Activated CD8-positive, alpha-beta memory T cell treated with anti-CD3 and anti-CD28 coated beads for 1 hour (primary cell): ENCODE data around the gene HSPA1L.
A peak's percentile ranks its signal among the peaks of the same experiment; 100 is the strongest.
"Not testable (repeated sequence)": the region's sequence is repeated elsewhere in the genome, so short reads cannot be mapped to it uniquely, and the experiment has no call there.

Experiments
- DNase-seq, 2 donors: peaks; one replicate each; pipeline ENCODE4 v3.0.0-alpha.2; 2020; ENCODE audit warnings: low read depth in 1 of 2; ENCODE audit errors: extremely low read depth in 1 of 2

Gene HSPA1L

GRCh38 chr6:31837369-31838113 is 22.5 kb upstream of the HSPA1L start:
- DNase-seq = no peak

- no peak for DNase-seq
Observed at GRCh38 chr6:31836474-31837368, 21.6 kb upstream of the HSPA1L start.

- DNase-seq = no peak
Observed at GRCh38 chr6:31836047-31836473, 21.0 kb upstream of the HSPA1L start.

- peak; percentile 60 to 69 for DNase-seq
Observed at GRCh38 chr6:31834367-31835250, 19.5 kb upstream of the HSPA1L start.

- no peak for DNase-seq
Observed at GRCh38 chr6:31831350-31832215, 16.5 kb upstream of the HSPA1L start.

- DNase-seq = no peak
Observed at GRCh38 chr6:31830886-31831335, 15.8 kb upstream of the HSPA1L start.

GRCh38 chr6:31829633-31830283 is 14.7 kb upstream of the HSPA1L start:
- no peak for DNase-seq

GRCh38 chr6:31827286-31828079 is 12.4 kb upstream of the HSPA1L start, which contains the start of gene HSPA1B:
Gene HSPA1B, plus strand, starts transcription at chr6:31827738. Its CDS starts 213 bp downstream, at chr6:31827951.
- peak; percentile 58 to 79 for DNase-seq

GRCh38 chr6:31826793-31827285 is 11.8 kb upstream of the HSPA1L start:
- DNase-seq = no peak

- no peak for DNase-seq
Observed at GRCh38 chr6:31825553-31825952, 10.5 kb upstream of the HSPA1L start.

GRCh38 chr6:31823592-31824196 is 8.6 kb upstream of the HSPA1L start:
- DNase-seq = not testable (repeated sequence)

- no peak for DNase-seq
Observed at GRCh38 chr6:31822036-31822821, 7.1 kb upstream of the HSPA1L start.

GRCh38 chr6:31821301-31822035 is 6.4 kb upstream of the HSPA1L start:
- no peak for DNase-seq

GRCh38 chr6:31820399-31820798 is 5.3 kb upstream of the HSPA1L start:
- not testable (repeated sequence) for DNase-seq

GRCh38 chr6:31819871-31820299 is 4.8 kb upstream of the HSPA1L start:
- no peak for DNase-seq

- DNase-seq = not testable (repeated sequence)
Observed at GRCh38 chr6:31817929-31818511, 2.9 kb upstream of the HSPA1L start.
